Vagina (tissue), 2 donors: ENCODE results near the gene FFAR1. TPM values are rescaled to one million over a fixed set of nuclear protein-coding genes. Genes with fewer than 3 reads are reported as not detected.

Experiments
- DNase-seq, 2 donors: peaks; one replicate each; pipeline ENCODE4 v3.0.0-alpha.2; 2017; ENCODE audit errors: extremely low spot score in 2 of 2
- H3K27ac ChIP-seq: fragments of 200-600 bp; sonication (generic); one replicate; pipeline ENCODE4 v1.5.1; 2019
- H3K27me3 ChIP-seq: fragments of 200-600 bp; sonication (generic); one replicate; pipeline ENCODE4 v1.5.1; 2019
- H3K36me3 ChIP-seq, 2 donors: fragments of 200-600 bp; sonication (generic); one replicate each; pipeline ENCODE4 v1.5.1; 2017 to 2019
- H3K4me1 ChIP-seq: fragments of 200-600 bp; sonication (generic); one replicate; pipeline ENCODE4 v1.5.1; 2019
- H3K4me3 ChIP-seq, 2 donors: fragments of 200-600 bp; sonication (generic); 1 replicate in 1 of 2; 2 replicates in 1 of 2; pipeline ENCODE4 v1.5.1; 2016 to 2019
- H3K9me3 ChIP-seq: fragments of 200-600 bp; sonication (generic); one replicate; pipeline ENCODE4 v1.5.1; 2019
- POLR2A ChIP-seq, 2 donors: fragments of 450-650 bp; IDR thresholded peaks; one replicate each; pipeline ENCODE4 v1.6.1; 2017; ENCODE audit warnings: antibody characterized with exemption in 2 of 2, mild to moderate bottlenecking in 2 of 2, moderate library complexity in 2 of 2
- POLR2AphosphoS5 ChIP-seq, 2 donors: sonication (generic); formaldehyde crosslinking; IDR thresholded peaks; one replicate each; pipeline ENCODE4 v1.9.0; 2017; ENCODE audit warnings: antibody characterized with exemption in 2 of 2, mild to moderate bottlenecking in 2 of 2, low read depth in 1 of 2; ENCODE audit not compliant: insufficient read depth in 1 of 2
- intact Hi-C: fragments of 100-400 bp; cut with DNase I; formaldehyde crosslinking; loops from one replicate; pipeline ENCODE4 v1.15.1; 2023
- total RNA-seq: library from RNA; depleted of rRNA; stranded (reverse); fragments of >200 nt; gene quantifications from one replicate; pipeline ENCODE4 v1.2.3, GENCODE V29; 2016
- TF ChIP-seq, protein P1 (sequence below), 3 experiments: fragments of 450-650 bp in 2 of 3; fragments of 200-600 bp in 1 of 3; sonication (generic) in 1 of 3; IDR thresholded peaks; one replicate each; pipeline ENCODE4 v1.5.1; 2017 to 2019; ENCODE audit warnings: antibody characterized with exemption in 3 of 3, mild to moderate bottlenecking in 2 of 3, moderate library complexity in 2 of 3

The FFAR1 gene
- total RNA-seq, 1 donor from 2014 or later = not detected

- DNase-seq = peak in 1 of 2 donors; percentile 4
- Histone ChIP-seq H3K4me3 (no peak overlapping the region), H3K27me3 (no peaks in the 10 kb centered on the region), H3K9me3 (no peaks in the 10 kb centered on the region), H3K27ac (no peak overlapping the region), H3K4me1 (no peaks in the 10 kb centered on the region), H3K36me3 (no peaks in the 10 kb centered on the region)
- intact Hi-C loops = no loop called here
- TF ChIP-seq POLR2AphosphoS5 (IDR thresholded peaks at IDR 0.05; ENCODE audit: insufficient read depth in 1 of 2, low read depth in 1 of 2) (no peak), POLR2A (IDR thresholded peaks at IDR 0.05) (no peak)
- TF ChIP-seq, protein P1, sequence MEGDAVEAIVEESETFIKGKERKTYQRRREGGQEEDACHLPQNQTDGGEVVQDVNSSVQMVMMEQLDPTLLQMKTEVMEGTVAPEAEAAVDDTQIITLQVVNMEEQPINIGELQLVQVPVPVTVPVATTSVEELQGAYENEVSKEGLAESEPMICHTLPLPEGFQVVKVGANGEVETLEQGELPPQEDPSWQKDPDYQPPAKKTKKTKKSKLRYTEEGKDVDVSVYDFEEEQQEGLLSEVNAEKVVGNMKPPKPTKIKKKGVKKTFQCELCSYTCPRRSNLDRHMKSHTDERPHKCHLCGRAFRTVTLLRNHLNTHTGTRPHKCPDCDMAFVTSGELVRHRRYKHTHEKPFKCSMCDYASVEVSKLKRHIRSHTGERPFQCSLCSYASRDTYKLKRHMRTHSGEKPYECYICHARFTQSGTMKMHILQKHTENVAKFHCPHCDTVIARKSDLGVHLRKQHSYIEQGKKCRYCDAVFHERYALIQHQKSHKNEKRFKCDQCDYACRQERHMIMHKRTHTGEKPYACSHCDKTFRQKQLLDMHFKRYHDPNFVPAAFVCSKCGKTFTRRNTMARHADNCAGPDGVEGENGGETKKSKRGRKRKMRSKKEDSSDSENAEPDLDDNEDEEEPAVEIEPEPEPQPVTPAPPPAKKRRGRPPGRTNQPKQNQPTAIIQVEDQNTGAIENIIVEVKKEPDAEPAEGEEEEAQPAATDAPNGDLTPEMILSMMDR (IDR thresholded peaks at IDR 0.05) = no peak
These were observed 34.2 kb downstream of the FFAR1 start for GRCh38 chr19:35381926-35382325.

DNA sequence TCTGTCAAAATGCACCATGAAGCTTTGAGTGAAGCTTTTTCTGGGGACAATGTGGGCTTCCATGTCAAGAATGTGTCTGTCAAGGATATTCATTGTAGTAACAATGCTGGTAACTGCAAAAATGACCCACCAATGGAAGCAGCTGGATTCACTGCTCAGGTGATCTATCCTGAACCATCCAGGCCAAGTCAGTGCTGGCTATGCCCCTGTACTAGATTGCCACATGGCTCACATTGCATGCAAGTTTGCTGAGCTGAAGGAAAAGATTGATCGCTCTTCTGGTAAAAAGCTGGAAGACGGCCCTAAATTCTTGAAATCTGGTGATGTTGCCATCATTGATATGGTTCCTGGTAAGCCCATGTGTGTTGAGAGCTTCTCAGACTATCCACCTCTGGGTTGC is 35.8 kb downstream of the FFAR1 start:
- intact Hi-C loops = no loop called here
- TF ChIP-seq POLR2A (IDR thresholded peaks at IDR 0.05) (no peak), POLR2AphosphoS5 (IDR thresholded peaks at IDR 0.05; ENCODE audit: insufficient read depth in 1 of 2, low read depth in 1 of 2) (no peak)
- TF ChIP-seq, protein P1 (IDR thresholded peaks at IDR 0.05) = no peak
- no peaks in the 10 kb centered on the region for H3K27me3 ChIP-seq
- H3K4me1 ChIP-seq = peaks cover 2% of the 10 kb centered on the region
- peak in 1 of 2 donors; percentile 14 for DNase-seq
- H3K4me3 ChIP-seq = no peak overlapping the region
- H3K27ac ChIP-seq = no peak overlapping the region
- no peaks in the 10 kb centered on the region for H3K9me3 ChIP-seq
- H3K36me3 ChIP-seq = no peaks in the 10 kb centered on the region

DNA sequence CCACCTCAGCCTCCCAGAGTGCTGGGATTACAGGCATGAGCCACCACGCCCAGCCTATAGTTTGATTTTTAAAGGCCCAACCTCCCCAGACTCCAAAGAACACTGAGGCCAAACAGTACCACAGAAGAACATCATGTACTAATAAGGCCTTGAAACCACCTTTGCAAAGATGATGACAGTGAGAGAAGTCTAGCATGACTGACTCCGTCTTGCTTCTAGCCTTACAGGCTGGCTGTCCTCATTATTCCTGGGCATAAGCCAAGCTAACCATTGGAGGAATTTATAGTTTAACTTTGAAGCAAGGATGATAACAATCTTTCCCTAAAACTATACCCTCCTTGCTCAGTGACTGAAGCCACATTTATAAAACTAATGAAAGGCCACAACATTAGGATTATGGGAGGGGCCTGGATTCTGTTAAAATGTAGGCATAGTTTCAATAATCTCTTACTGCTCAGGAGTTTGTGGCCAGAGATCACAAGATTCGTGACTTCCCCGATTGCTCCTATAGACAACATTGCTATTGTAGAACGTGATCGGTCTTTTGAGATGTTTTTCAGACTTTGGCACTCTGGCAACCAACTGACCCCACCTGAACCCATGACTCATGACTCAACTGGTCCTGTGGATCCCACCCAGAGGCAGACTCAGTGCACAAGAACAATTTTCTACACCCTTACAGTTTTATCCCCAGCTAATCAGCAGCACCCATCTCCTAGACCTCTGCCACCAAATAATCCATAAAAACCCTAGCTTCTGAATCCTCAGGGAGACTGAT is 40.8 kb downstream of the FFAR1 start:
- no peaks in the 10 kb centered on the region for H3K36me3 ChIP-seq
- no peaks in the 10 kb centered on the region for H3K27me3 ChIP-seq
- peak; percentile 13 to 52 for DNase-seq
- intact Hi-C loops = no loop called here
- TF ChIP-seq, protein P1 (IDR thresholded peaks at IDR 0.05) = no peak
- peaks cover 6% of the 10 kb centered on the region for H3K4me1 ChIP-seq
- H3K9me3 ChIP-seq = no peaks in the 10 kb centered on the region
- H3K27ac ChIP-seq = no peak overlapping the region
- no peak overlapping the region for H3K4me3 ChIP-seq

- Histone ChIP-seq H3K9me3 (no peaks in the 10 kb centered on the region), H3K36me3 (no peaks in the 10 kb centered on the region), H3K27ac (no peak overlapping the region), H3K27me3 (no peaks in the 10 kb centered on the region), H3K4me1 (peaks cover 6% of the 10 kb centered on the region), H3K4me3 (no peak overlapping the region)
- intact Hi-C loops = no loop called here
- TF ChIP-seq, protein P1 (IDR thresholded peaks at IDR 0.05) = no peak
- no peak for TF ChIP-seq POLR2AphosphoS5 (IDR thresholded peaks at IDR 0.05; ENCODE audit: insufficient read depth in 1 of 2, low read depth in 1 of 2)
- no peak for TF ChIP-seq POLR2A (IDR thresholded peaks at IDR 0.05)
- peak; percentile 44 to 46 for DNase-seq
These were observed 41.6 kb downstream of the FFAR1 start for GRCh38 chr19:35389192-35389861.
